GM12891 (cell line): ENCODE measurements around the gene OR13A1.
A peak's percentile ranks its signal among the peaks of the same experiment; 100 is the strongest.

Experiments used
- DNase-seq: peaks from one replicate; pipeline ENCODE4 v3.0.0; 2011; ENCODE audit warnings: low spot score; ENCODE audit not compliant: insufficient read length
- FAIRE-seq: peaks from 2 replicates; lab custom pipeline; 2011; peaks lifted over from hg19 to GRCh38; lab: Jason Lieb, UNC
- PAX5 ChIP-seq: IDR thresholded peaks from 2 replicates; pipeline ENCODE4 v1.6.1; 2011; ENCODE audit warnings: low read length, moderate library complexity, mild to moderate bottlenecking; ENCODE audit not compliant: insufficient read depth, severe bottlenecking
- POLR2A ChIP-seq: IDR thresholded peaks from 2 replicates; pipeline ENCODE4 v1.6.1; 2011; ENCODE audit warnings: low read depth, low read length, control low read depth
- POLR2AphosphoS5 ChIP-seq: IDR thresholded peaks from 2 replicates; pipeline ENCODE4 v1.6.1; 2011; ENCODE audit warnings: low read depth, low read length, control low read depth
- POU2F2 ChIP-seq: IDR thresholded peaks from 2 replicates; pipeline ENCODE4 v1.6.1; 2011; ENCODE audit warnings: low read depth, mild to moderate bottlenecking, control low read depth, low read length, moderate library complexity
- SPI1 ChIP-seq: IDR thresholded peaks from 2 replicates; pipeline ENCODE4 v1.6.1; 2011; ENCODE audit warnings: low read depth, low read length, control low read depth
- TAF1 ChIP-seq: IDR thresholded peaks from 2 replicates; pipeline ENCODE4 v1.6.1; 2011; ENCODE audit warnings: low read depth, low read length, control low read depth

The OR13A1 gene

DNA sequence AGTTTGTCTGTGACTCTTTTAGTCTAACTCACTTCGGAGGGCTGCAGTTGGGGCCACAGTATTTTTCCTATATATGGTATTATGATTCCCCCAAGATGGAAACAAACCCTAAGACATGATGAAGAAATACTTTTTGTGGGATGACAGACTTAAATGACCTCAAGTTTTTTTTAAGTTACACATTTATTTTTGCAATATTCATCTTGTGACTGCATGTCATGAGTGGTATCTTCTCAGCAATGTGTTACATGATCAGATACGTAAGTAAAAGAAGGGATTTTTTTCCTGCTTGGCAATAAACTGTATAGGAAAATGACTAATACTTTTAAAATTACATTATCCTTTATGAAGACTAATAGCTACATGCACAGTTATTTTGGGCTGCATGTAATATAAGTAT, 57.8 kb downstream of the OR13A1 start:
- TF ChIP-seq POLR2A = no peak
- FAIRE-seq (no peak), DNase-seq (no peak)

DNA sequence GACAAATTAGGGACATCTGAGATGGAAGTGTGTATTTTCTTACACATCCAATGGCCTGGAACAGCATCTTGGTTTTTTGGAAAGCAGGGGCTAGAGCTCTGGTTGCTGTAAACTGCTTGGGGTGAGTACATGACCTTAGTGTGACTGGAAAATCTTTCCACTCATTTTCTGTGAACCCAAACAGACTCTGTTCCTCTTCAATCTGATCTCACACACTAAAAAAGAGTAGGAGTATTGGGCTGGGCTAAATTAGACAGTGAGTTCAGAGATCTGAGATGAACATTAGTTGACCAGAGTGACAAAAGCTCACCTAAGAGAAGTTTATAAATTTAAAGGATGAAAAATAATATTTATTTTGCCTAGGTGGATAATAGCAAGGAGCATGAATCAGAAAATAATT, 59.2 kb downstream of the OR13A1 start:
- TF ChIP-seq PAX5 (no peak), POU2F2 (no peak), POLR2A (no peak), POLR2AphosphoS5 (no peak), SPI1 (no peak), TAF1 (no peak)
- FAIRE-seq = no peak
- DNase-seq = no peak

DNA sequence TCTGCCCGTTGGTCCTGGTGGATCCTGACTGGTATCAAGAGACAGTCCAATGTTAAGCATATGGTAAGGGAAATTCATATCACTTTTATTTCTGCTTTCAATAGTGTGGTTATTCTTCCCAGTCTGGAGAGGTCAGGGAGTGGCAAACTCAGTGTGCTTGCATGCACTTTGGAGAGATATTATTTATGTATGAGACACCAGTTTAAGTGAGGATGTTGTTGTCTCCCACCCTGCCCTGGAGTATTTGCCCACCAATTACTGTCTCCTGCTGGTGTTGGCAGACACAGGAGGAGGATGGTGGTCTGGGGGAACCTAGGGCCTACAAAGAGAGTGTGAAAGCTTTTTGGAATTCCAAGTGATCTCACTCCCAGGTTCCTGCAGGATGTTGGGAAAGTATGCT, 59.7 kb downstream of the OR13A1 start:
- peak; percentile 20 for FAIRE-seq
- TF ChIP-seq SPI1 (no peak), POLR2AphosphoS5 (no peak), TAF1 (no peak), POLR2A (no peak), POU2F2 (no peak), PAX5 (no peak)
- no peak for DNase-seq

DNA sequence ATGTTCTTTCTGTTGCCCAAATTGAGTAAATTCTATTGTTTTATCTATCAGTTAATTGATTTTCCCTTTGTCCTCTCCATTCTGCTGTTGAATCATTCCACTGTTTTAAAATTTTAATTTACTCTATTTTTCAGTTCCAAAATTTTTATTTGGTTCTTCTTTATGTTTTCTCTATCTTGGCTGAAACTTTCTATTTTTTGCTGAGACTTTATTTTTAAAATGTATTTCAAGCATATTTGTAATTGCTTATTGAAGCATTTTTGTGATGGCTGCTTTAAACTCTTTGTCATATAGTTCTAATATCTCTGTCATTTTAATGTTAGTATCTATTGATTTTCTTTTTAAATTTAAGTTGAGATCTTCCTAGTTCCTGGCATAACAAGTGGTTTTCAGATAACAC, 60.5 kb downstream of the OR13A1 start:
- FAIRE-seq = no peak
- DNase-seq = no peak
- no peak for TF ChIP-seq PAX5
- TF ChIP-seq POU2F2 = no peak
- no peak for TF ChIP-seq POLR2AphosphoS5
- TF ChIP-seq SPI1 = no peak
- TF ChIP-seq POLR2A = no peak
- TF ChIP-seq TAF1 = no peak

- FAIRE-seq (peak; percentile 89), DNase-seq (no peak)
- TF ChIP-seq SPI1 (peak; percentile 92), PAX5 (no peak)
Observed at GRCh38 chr10:45253183-45253914, 62.1 kb downstream of the OR13A1 start.
